Neural progenitor cell (in vitro differentiated cells): ENCODE data around the gene CCDC91. TPM values are rescaled to one million over a fixed set of nuclear protein-coding genes. Genes with fewer than 3 reads are reported as not detected.
"Not testable (repeated sequence)": the region's sequence is repeated elsewhere in the genome, so short reads cannot be mapped to it uniquely, and the experiment has no call there.

Experiments
- DNase-seq: peaks from one replicate; pipeline ENCODE4 v3.0.0-alpha.2; 2016; ENCODE audit warnings: low spot score
- H2AFZ ChIP-seq: fragments of 200-600 bp; sonication (generic); replicated peaks from 2 replicates; pipeline ENCODE4 v1.6.1; 2016; ENCODE audit warnings: antibody characterized with exemption
- H3F3A ChIP-seq: fragments of 200-600 bp; sonication (generic); 2 replicates; pipeline ENCODE4 v1.6.1; 2016; ENCODE audit warnings: antibody characterized with exemption, low read depth
- H3K27ac ChIP-seq: fragments of 200-600 bp; sonication (generic); 2 replicates; pipeline ENCODE4 v1.5.1; 2016; ENCODE audit warnings: mild to moderate bottlenecking
- H3K27me3 ChIP-seq: fragments of 200-600 bp; sonication (generic); 2 replicates; pipeline ENCODE4 v1.6.1; 2016; ENCODE audit warnings: mild to moderate bottlenecking, moderate library complexity
- H3K36me3 ChIP-seq: fragments of 200-600 bp; sonication (generic); 2 replicates; pipeline ENCODE4 v1.5.1; 2016
- H3K4me1 ChIP-seq: fragments of 200-600 bp; sonication (generic); 2 replicates; pipeline ENCODE4 v1.6.1; 2016; ENCODE audit warnings: mixed run types
- H3K4me2 ChIP-seq: fragments of 200-600 bp; sonication (generic); 2 replicates; pipeline ENCODE4 v1.6.1; 2016
- H3K4me3 ChIP-seq: fragments of 200-600 bp; sonication (generic); 2 replicates; pipeline ENCODE4 v1.5.1; 2016
- H3K79me2 ChIP-seq: fragments of 200-600 bp; sonication (generic); 2 replicates; pipeline ENCODE4 v1.6.1; 2016; ENCODE audit warnings: low read depth
- H3K9ac ChIP-seq: fragments of 200-600 bp; sonication (generic); 2 replicates; pipeline ENCODE4 v1.6.1; 2016
- H3K9me3 ChIP-seq: fragments of 200-600 bp; sonication (generic); 2 replicates; pipeline ENCODE4 v1.5.1; 2016; ENCODE audit warnings: low read depth
- H4K20me1 ChIP-seq: fragments of 200-600 bp; sonication (generic); 2 replicates; pipeline ENCODE4 v1.6.1; 2016; ENCODE audit warnings: low read depth
- H3K27ac Mint-ChIP-seq: 3 replicates; pipeline ENCODE4 v1.8.0; 2021; ENCODE audit warnings: mixed read lengths
- H3K27me3 Mint-ChIP-seq: 2 replicates; pipeline ENCODE4 v1.8.0; 2022; ENCODE audit warnings: low read depth, mild to moderate bottlenecking, inconsistent platforms, moderate library complexity, mixed read lengths; ENCODE audit not compliant: insufficient read depth
- H3K36me3 Mint-ChIP-seq: 3 replicates; pipeline ENCODE4 v1.8.0; 2021; ENCODE audit warnings: mixed read lengths
- H3K4me1 Mint-ChIP-seq: 3 replicates; pipeline ENCODE4 v1.8.0; 2021; ENCODE audit warnings: mixed read lengths
- H3K4me3 Mint-ChIP-seq: 3 replicates; pipeline ENCODE4 v1.8.0; 2021; ENCODE audit warnings: mild to moderate bottlenecking, moderate library complexity, mixed read lengths
- H3K9me3 Mint-ChIP-seq: 3 replicates; pipeline ENCODE4 v1.8.0; 2020; ENCODE audit warnings: mixed read lengths
- EZH2 ChIP-seq: fragments of 200-600 bp; sonication (generic); IDR thresholded peaks from 2 replicates; pipeline ENCODE4 v1.6.1; 2017; ENCODE audit warnings: antibody characterized with exemption, mild to moderate bottlenecking, moderate library complexity
- EZH2phosphoT487 ChIP-seq: fragments of 200-600 bp; sonication (generic); IDR thresholded peaks from 2 replicates; pipeline ENCODE4 v1.6.1; 2017; ENCODE audit warnings: antibody characterized with exemption
- total RNA-seq: library from RNA; depleted of rRNA; stranded (reverse); fragments of >200 nt; gene quantifications from 2 replicates; pipeline ENCODE4 v1.2.3, GENCODE V29; 2015; ENCODE audit warnings: low replicate concordance
- TF ChIP-seq, protein P1 (sequence below): fragments of 200-600 bp; sonication (generic); IDR thresholded peaks from 2 replicates; pipeline ENCODE4 v1.5.1; 2017; ENCODE audit warnings: antibody characterized with exemption, mild to moderate bottlenecking

Gene CCDC91
- total RNA-seq, 1 donor from 2014 or later = 35.8 TPM

DNA sequence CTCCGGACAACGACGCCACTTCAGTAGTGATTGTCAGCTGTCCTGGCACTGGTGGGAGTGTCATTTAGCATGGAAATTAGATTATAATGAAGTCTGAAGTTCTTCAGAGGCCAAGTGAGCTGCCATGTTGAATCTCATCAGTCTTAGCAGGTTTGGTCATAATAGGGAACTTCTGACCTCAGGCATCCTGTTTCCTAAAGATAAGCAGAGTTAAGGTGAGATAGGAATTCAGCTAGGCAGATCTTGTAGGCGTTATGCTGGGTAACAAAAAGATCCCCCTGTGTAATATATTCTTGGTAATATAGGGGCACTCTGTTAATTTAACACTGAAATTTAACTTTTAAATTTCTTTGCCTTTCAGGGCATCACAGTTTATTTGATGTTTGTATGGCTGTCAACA lies 137.5 kb downstream of the CCDC91 start:
- TF ChIP-seq EZH2phosphoT487 (no peak), EZH2 (no peak)
- TF ChIP-seq, protein P1, sequence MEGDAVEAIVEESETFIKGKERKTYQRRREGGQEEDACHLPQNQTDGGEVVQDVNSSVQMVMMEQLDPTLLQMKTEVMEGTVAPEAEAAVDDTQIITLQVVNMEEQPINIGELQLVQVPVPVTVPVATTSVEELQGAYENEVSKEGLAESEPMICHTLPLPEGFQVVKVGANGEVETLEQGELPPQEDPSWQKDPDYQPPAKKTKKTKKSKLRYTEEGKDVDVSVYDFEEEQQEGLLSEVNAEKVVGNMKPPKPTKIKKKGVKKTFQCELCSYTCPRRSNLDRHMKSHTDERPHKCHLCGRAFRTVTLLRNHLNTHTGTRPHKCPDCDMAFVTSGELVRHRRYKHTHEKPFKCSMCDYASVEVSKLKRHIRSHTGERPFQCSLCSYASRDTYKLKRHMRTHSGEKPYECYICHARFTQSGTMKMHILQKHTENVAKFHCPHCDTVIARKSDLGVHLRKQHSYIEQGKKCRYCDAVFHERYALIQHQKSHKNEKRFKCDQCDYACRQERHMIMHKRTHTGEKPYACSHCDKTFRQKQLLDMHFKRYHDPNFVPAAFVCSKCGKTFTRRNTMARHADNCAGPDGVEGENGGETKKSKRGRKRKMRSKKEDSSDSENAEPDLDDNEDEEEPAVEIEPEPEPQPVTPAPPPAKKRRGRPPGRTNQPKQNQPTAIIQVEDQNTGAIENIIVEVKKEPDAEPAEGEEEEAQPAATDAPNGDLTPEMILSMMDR = no peak
- Histone ChIP-seq H3F3A (no peaks in the 10 kb centered on the region), H3K4me2 (no peak overlapping the region), H3K4me3 (no peak overlapping the region), H4K20me1 (no peaks in the 10 kb centered on the region), H3K79me2 (no peaks in the 10 kb centered on the region), H3K27me3 (no peaks in the 10 kb centered on the region), H3K27ac (no peak overlapping the region), H3K4me1 (no peaks in the 10 kb centered on the region), H3K9me3 (no peaks in the 10 kb centered on the region), H3K9ac (no peak overlapping the region), H2AFZ (no peak overlapping the region), H3K36me3 (no peaks in the 10 kb centered on the region)
- Mint-ChIP-seq H3K9me3 (peaks cover 5% of the 10 kb centered on the region), H3K4me1 (no peaks in the 10 kb centered on the region), H3K27ac (no peak overlapping the region), H3K36me3 (peaks cover 4% of the 10 kb centered on the region), H3K27me3 (no peaks in the 10 kb centered on the region), H3K4me3 (no peak overlapping the region)
- DNase-seq = no peak

DNA sequence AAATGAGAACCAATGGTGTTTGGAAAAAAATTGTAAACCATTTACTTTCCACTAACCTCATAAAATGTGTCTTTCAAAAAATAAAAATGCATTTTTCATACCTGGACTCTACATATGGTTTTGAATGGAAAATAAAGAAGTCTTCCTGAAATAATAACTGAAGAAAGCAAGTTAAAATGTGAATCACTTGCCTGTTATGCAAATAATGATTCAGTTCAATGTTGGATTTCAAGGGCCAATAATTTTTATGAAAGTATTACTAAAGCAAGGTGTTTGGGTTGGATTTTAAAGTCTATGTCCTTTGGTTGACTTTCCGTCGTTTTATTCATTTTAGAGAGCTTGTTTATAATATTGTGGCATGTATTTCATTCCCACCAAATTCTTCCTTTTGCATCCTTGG lies 138.7 kb downstream of the CCDC91 start:
- Histone ChIP-seq H3K4me1 (no peaks in the 10 kb centered on the region), H3F3A (peaks cover 2% of the 10 kb centered on the region), H2AFZ (no peak overlapping the region), H3K36me3 (no peaks in the 10 kb centered on the region), H4K20me1 (no peaks in the 10 kb centered on the region), H3K9me3 (no peaks in the 10 kb centered on the region), H3K4me2 (no peak overlapping the region), H3K4me3 (no peak overlapping the region), H3K79me2 (no peaks in the 10 kb centered on the region), H3K9ac (no peak overlapping the region), H3K27ac (no peak overlapping the region), H3K27me3 (no peaks in the 10 kb centered on the region)
- Mint-ChIP-seq H3K4me3 (no peak overlapping the region), H3K9me3 (peaks cover 5% of the 10 kb centered on the region), H3K27ac (no peak overlapping the region), H3K27me3 (no peaks in the 10 kb centered on the region), H3K36me3 (peaks cover 4% of the 10 kb centered on the region), H3K4me1 (no peaks in the 10 kb centered on the region)
- DNase-seq = no peak
- TF ChIP-seq EZH2 (no peak), EZH2phosphoT487 (no peak)
- TF ChIP-seq, protein P1 = no peak

DNA sequence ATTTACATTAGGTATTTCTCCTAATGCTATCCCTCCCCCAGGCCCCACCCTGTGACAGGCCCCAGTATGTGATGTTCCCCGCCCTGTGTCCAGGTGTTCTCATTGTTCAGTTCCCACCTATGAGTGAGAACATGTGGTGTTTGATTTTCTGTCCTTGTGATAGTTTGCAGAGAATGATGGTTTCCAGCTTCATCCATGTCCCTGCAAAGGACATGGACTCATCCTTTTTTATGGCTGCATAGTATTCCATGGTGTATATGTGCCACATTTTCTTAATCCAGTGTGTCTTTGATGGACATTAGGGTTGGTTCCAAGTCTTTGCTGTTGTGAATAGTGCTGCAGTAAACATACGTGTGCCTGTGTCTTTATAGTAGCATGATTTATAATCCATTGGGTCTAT lies 139.5 kb downstream of the CCDC91 start:
- H3K79me2 ChIP-seq, H3K27me3 Mint-ChIP-seq, H3K4me1 ChIP-seq, H2AFZ ChIP-seq, H3K36me3 ChIP-seq, H4K20me1 ChIP-seq, DNase-seq, H3K4me3 ChIP-seq, H3K27ac Mint-ChIP-seq, H3K9me3 ChIP-seq, H3K4me1 Mint-ChIP-seq, H3K27ac ChIP-seq, H3K4me3 Mint-ChIP-seq, H3K4me2 ChIP-seq, H3F3A ChIP-seq, H3K9ac ChIP-seq, H3K27me3 ChIP-seq, H3K9me3 Mint-ChIP-seq, H3K36me3 Mint-ChIP-seq: not testable (repeated sequence)

DNA sequence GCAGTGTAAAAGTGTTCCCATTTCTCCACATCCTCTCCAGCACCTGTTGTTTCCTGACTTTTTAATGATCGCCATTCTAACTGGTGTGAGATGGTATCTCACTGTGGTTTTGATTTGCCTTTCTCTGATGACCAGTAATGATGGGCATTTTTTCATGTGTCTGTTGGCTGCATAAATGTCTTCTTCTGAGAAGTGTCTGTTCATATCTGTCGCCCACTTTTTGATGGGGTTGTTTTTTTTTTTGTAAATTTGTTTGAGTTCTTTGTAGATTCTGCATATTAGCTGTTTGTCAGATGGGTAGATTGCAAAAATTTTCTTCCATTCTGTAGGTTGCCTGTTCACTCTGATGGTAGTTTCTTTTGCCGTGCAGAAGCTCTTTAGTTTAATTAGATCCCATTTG lies 140.0 kb downstream of the CCDC91 start:
- not testable (repeated sequence) for H3K4me1 ChIP-seq, H3K4me2 ChIP-seq, H3K4me3 ChIP-seq, H3K27ac ChIP-seq, H3K36me3 ChIP-seq, H3K79me2 ChIP-seq, H3F3A ChIP-seq, H2AFZ ChIP-seq, H3K9me3 Mint-ChIP-seq, H3K27me3 ChIP-seq, H3K9me3 ChIP-seq, H3K9ac ChIP-seq, H3K27me3 Mint-ChIP-seq, H3K4me1 Mint-ChIP-seq, H3K4me3 Mint-ChIP-seq, DNase-seq, H4K20me1 ChIP-seq, H3K36me3 Mint-ChIP-seq, H3K27ac Mint-ChIP-seq
